Measurements from ENCODE around the gene BBS2. TPM values are rescaled to one million over a fixed set of nuclear protein-coding genes. Genes with fewer than 3 reads are reported as not detected.
A peak's percentile ranks its signal among the peaks of the same experiment; 100 is the strongest.

BBS2 gene
- total and polyA plus RNA-seq, 2 of the 4 experiments (the other 2 are of a cell fraction), result 18.6 to 32.3 TPM

GRCh38 chr16:56514845-56515244 is 5.0 kb downstream of the BBS2 start:
- 0 out of 2 replicates have a peak, but pooled peaks cover 6% of the 10 kb centered on the region for H4K20me1 ChIP-seq (ENCODE audit: insufficient read depth, low read length)
- no peak overlapping the region for H3K4ac ChIP-seq (ENCODE audit: low read depth, low read length)
- intact Hi-C loops (cut with micrococcal nuclease), result loop anchor here (1.0 kb wide), 2 partner anchors 85 to 187 kb away; no protein-coding TSS in a partner anchor
- no peaks in the 10 kb centered on the region; the same call in 1 of the 2 replicates for H3K4me1 ChIP-seq (ENCODE audit: control insufficient read depth, insufficient read depth, low read length)
- H3K36me3 ChIP-seq (ENCODE audit: control insufficient read depth, insufficient read depth, low read length), result peaks cover 2% of the 10 kb centered on the region
- H3K9me3 ChIP-seq (ENCODE audit: control insufficient read depth, insufficient read depth, low read length), result no peaks in the 10 kb centered on the region
- H3K9me1 ChIP-seq (ENCODE audit: insufficient read depth, low read length), result peaks cover 2% of the 10 kb centered on the region; the same call in 1 of the 2 replicates
- H2AFZ ChIP-seq (replicated peaks; ENCODE audit: low read length, poor library complexity), result no peak overlapping the region
- H2BK20ac ChIP-seq (ENCODE audit: low read depth, low read length), result no peak overlapping the region
- H2BK120ac ChIP-seq (ENCODE audit: low read depth, low read length), result no peak overlapping the region
- no peak overlapping the region for H3K56ac ChIP-seq (ENCODE audit: extremely low read depth, insufficient read depth, low read length)
- 100% methylated on average over 1 of the region's 3 CpGs; no CpG with 5 or more reads in 1 of the 2 experiments for WGBS, 2 experiments (ENCODE audit: extremely low coverage in 2 of 2, insufficient read length in 1 of 2)
- peaks cover 22 to 25% of the 10 kb centered on the region in 2 experiments for H3K79me1 ChIP-seq (ENCODE audit: low read depth in 1 of 2, low read length in 2 of 2)
- dilution Hi-C loops (cut with HindIII; ENCODE audit: low sequenced_read_pairs, unreplicated experiment), result no loop called here
- BruUV-seq (replicated peaks), result no TSS peak
- H3K4me3 ChIP-seq (ENCODE audit: insufficient read depth, low read depth, low read length), result no peak overlapping the region
- H4K5ac ChIP-seq (ENCODE audit: low read depth, low read length), result no peak overlapping the region
- H3K23ac ChIP-seq (ENCODE audit: low read depth, low read length), result 0 out of 2 replicates have a peak overlapping the region, but pooled peaks have one; percentile 41
- H2BK5ac ChIP-seq (ENCODE audit: low read depth, low read length, poor library complexity, severe bottlenecking), result no peak overlapping the region
- no peak overlapping the region for H4K91ac ChIP-seq (ENCODE audit: insufficient read depth, low read depth, low read length)
- DNase-seq (peak; percentile 3), ATAC-seq (ENCODE audit: low read depth) (no peak)
- no peak overlapping the region for H3K9ac ChIP-seq (ENCODE audit: low read depth, low read length)
- H3K4me2 ChIP-seq (ENCODE audit: low read depth, low read length), result no peak overlapping the region
- no peak overlapping the region for H2AK9ac ChIP-seq (replicated peaks; ENCODE audit: low read depth, low read length, poor library complexity)
- H4K8ac ChIP-seq (ENCODE audit: low read depth in 2 of 2, low read length in 2 of 2), result peak overlapping the region in 1 of 2 experiments; percentile 4; a peak in 1 of 4 replicates
- TF ChIP-seq CEBPB (IDR thresholded peaks at IDR 0.05; ENCODE audit: low read depth, low read length) (peak; percentile 45; the same call in 1 of the 2 replicates), CHD1 (IDR thresholded peaks at IDR 0.05; ENCODE audit: low read depth, low read length) (no peak)
- no peak overlapping the region for H3K14ac ChIP-seq (replicated peaks; ENCODE audit: low read depth, low read length)
- H2BK15ac ChIP-seq (ENCODE audit: low read depth, low read length), result no peak overlapping the region
- in situ Hi-C loops (cut with MboI; ENCODE audit: low sequenced_read_pairs), result loop anchor here (5.0 kb wide), 1 partner anchor 87 kb away; no protein-coding TSS in a partner anchor
- no peak overlapping the region for H2AK5ac ChIP-seq (ENCODE audit: low read depth, low read length)
- H3K18ac ChIP-seq (ENCODE audit: low read depth, low read length), result no peak overlapping the region
- CTCF ChIA-PET, result no interaction called here
- H3K27me3 ChIP-seq (ENCODE audit: control insufficient read depth, insufficient read depth, low read length), result no peaks in the 10 kb centered on the region
- POLR2A ChIA-PET (ENCODE audit: unreplicated experiment), result no interaction called here
- H3K27ac ChIP-seq (ENCODE audit: insufficient read depth, low read length), result no peak overlapping the region
